Activated naive CD4-positive, alpha-beta T cell (primary cell): ENCODE data around the gene HOXB7.

Experiments
- DNase-seq, 4 experiments: peaks; one replicate each; lab custom pipeline; 2025; lab: John Stamatoyannopoulos, UW

Gene HOXB7

DNA sequence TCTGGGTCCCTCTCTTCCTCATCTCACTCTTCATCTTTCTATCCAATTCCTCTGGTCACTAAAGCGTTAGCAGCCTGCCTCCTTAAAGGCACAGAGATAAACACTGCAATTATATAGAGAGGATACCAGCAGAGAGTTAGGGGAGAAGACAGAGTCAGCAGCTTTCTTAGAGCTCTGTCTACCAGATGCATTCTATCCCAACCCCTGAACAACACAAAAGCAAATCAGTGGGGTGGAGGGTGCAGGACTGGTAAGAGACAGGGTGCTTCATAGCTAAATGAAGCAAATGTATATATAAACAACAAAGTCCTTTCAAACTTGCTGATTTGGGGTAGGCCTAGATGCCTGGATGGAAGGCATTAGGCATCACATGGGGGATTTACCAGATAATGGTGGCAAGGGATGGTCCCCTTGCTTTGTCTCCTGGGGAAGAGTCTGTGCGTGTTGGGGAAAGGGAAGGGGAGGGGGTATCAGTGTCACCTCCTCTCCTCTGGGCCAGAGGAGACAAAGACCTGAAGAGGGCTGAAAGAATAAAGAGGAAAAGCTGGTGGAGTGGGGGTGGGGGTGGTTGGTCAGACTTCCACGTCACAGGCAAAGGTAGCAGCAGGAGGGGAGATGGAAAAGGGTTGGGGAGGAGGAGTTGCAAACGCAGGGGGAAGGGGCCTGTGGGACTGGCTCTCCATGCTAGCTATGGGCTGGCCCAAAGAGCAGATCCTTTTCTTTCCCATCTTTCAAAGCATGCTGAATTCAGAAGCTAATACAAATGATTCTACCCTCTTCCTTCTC is 44.7 kb downstream of the HOXB7 start:
- no peak for DNase-seq

GRCh38 chr17:48565022-48565554 is 45.7 kb downstream of the HOXB7 start:
- DNase-seq: no peak

- DNase-seq: no peak
Observed at GRCh38 chr17:48564188-48565021, 46.4 kb downstream of the HOXB7 start.

GRCh38 chr17:48563867-48564187 is 47.0 kb downstream of the HOXB7 start:
- DNase-seq: no peak

DNA sequence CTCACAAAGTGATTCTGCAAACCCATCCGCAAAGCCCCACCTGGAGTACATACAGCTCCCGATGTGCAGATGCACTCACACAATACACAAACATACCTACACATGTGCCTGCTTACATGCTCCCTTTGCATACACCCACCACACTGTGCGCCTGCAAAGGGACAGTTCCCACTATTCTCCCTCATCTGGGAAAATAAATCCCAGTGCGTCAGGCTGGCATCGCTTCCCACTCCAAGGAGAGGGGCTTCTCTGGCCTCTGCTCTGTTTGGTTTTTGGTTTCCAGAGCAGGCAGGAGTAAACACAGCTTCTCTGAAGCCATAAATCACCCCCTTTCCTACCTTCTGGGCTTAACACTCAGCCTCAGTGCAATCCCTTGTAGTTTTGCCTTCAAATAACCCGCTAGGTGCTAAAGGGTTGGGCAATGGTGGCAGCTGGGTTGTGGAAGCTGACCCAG is 47.4 kb downstream of the HOXB7 start:
- no peak for DNase-seq

DNA sequence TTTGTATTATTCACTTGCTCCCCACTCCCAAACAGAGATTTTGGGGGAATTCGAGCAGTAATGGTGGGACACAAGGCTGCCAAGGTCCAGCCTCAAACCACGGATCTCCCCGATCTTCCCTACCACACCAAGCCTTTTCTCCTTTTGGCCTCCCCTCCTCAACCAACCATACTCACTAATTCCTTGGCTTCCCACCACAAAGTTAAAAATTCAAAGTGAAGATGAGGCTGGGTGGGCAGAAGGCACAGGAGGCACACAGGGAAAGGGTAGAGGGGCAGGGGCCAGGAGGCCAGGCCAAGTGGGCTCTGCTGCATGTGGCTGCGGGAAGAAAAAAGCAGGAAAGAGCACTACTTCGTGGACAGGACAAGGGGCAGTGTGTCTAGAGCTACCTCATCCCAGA is 47.9 kb downstream of the HOXB7 start:
- no peak for DNase-seq

- DNase-seq: no peak
Observed at GRCh38 chr17:48561884-48562810, 48.7 kb downstream of the HOXB7 start.

GRCh38 chr17:48559840-48560817 is 50.7 kb downstream of the HOXB7 start:
- DNase-seq: no peak

DNA sequence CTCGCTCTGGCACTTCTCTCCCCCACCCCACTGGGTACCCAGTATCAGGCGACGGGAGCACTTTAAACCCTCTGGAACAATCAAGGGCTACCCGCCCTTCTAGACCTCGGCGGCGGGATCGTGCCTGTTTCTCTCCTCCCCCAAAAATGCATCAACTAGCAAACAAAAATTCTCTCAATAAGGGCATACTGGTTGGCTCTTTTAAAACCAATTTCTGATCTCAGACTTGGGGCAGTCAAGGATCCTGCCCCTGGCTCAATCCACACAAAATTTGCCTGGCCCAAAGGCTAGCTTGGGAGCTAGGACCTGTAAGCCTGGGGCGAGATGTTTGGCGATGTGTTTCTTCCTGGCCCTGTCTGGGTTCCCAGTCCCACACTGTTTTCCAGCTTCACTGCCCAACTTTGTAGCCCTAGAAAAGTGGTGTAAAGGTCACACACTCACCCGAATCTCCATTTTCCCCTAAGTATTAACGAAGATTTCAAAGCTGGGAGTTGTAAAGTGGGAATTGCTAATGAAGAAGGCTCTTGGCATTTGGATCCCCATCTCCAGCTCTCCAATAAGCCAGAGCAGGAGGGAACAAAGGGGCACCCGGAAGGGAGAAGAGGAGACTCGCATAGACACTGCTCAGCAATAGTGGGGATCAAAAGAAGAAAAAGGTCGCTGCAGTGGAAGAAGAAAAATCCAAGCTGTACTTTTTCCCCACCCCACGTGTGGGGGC is 51.5 kb downstream of the HOXB7 start:
- DNase-seq: no peak

DNA sequence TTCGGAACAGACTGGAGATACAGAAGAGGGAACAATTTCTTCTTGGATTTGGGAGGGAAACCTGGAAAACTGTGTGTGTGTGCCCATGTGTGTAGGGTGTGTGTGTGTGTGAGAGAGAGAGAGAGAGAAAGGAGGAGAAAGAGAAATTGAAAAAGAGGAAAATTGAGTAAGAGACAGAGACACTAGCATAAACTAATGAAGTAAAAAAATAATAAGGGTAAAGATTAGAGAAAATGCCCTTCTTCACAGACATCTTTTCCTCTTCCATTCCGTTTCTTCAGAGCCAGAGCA is 52.0 kb downstream of the HOXB7 start:
- no peak for DNase-seq

DNA sequence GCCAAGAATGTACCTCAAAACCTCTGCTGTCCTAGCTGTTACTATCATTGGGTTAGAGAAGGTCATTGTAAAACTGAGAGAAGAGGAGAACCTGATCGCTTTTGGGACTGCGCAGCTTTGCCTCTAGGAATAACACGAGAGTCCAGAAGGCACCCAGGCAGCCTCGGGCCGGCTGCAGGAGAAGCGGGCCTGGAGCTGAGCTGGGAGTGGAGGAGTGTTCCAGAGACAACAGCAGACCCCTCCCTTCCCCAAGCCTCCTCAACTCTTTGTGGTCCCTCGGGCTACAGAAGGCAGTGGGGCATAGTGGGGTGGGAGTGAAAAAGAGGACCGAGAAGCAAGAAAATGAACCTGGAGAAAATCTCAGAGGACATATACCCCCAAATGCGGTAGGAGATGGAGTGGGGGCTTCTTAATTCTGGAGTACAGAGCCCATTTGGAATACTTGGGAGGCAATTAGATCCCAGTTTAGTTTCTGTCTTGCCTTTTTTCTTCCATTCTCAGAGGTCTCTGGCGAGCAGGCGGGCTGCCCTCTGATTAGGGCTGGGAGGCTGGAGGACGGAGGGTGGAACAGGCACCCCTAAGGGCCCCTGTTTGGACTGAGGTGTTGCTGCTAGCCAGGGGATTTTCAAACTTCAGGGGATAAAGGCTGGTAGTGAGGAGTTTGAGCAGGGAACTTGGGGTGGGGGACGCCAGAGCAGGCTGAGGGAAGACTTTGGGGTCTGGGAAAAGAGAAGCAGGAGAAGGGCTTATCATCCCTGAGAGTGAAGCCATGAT is 52.6 kb downstream of the HOXB7 start:
- DNase-seq: no peak
